ENCODE results near the gene GNL1.

DNA sequence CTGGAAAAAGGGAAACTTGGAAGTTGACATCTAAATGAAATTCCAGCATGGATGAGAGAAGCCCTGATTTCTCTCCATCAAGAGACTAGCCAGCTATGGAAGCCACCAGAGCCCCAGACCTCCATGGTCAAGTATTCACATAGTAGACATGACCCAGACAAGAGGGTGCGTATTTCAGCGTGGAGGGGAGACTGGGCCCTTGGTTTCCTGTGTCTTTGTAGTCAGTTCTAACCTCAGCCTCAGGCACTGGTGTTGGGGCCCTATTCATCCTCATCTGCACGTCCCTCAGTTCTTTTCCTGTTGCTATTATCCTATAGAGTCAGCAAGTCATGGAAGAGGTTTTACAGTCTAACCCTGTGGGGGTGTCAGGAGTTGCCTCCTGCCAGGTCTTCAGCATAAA, 12.5 kb downstream of the GNL1 start:
- TF ChIP-seq CTCF (optimal IDR thresholded peaks at IDR 0.05 in 1 of 3, IDR thresholded peaks at IDR 0.05 in 1 of 3, conservative IDR thresholded peaks at IDR 0.05 in 1 of 3; ENCODE audit: extremely low read depth in 1 of 3, insufficient read depth in 2 of 3, low read length in 3 of 3), result no peak
- no peak for TF ChIP-seq EZH2 (IDR thresholded peaks at IDR 0.05; ENCODE audit: low read length)
